SU-DHL-6 (cell line): ENCODE measurements around the gene ENTR1.

Experiments used
- H2AFZ ChIP-seq: fragments of 200-600 bp; sonication (generic); 2 replicates; pipeline ENCODE4 v1.6.1; 2014; ENCODE audit warnings: low read depth, mild to moderate bottlenecking, moderate library complexity, mixed read lengths, antibody characterized with exemption, low read length; ENCODE audit not compliant: severe bottlenecking
- H3F3A ChIP-seq: fragments of 200-600 bp; shearing (Covaris generic); 2 replicates; pipeline ENCODE4 v1.6.0; 2016; ENCODE audit warnings: antibody characterized with exemption, mild to moderate bottlenecking; ENCODE audit not compliant: insufficient read depth
- H3K27ac ChIP-seq: fragments of 200-600 bp; sonication (generic); 2 replicates; pipeline ENCODE4 v1.5.1; 2016; ENCODE audit warnings: low read depth, mild to moderate bottlenecking, low read length, moderate library complexity, mixed read lengths
- H3K27me3 ChIP-seq: fragments of 200-600 bp; sonication (generic), shearing (Covaris generic); 2 replicates; pipeline ENCODE4 v1.6.0; 2014; ENCODE audit warnings: mild to moderate bottlenecking, low read length
- H3K36me3 ChIP-seq: fragments of 200-600 bp; sonication (generic); 2 replicates; pipeline ENCODE4 v1.6.1; 2014; ENCODE audit warnings: mild to moderate bottlenecking, low read length, mixed read lengths
- H3K4me2 ChIP-seq: fragments of 300-600, 200-600 bp; shearing (Covaris generic), sonication (generic); 2 replicates; pipeline ENCODE4 v1.6.0; 2014; ENCODE audit warnings: low read length, low read depth, mild to moderate bottlenecking; ENCODE audit not compliant: poor library complexity, severe bottlenecking
- H3K4me3 ChIP-seq: fragments of 200-600 bp; sonication (generic); 2 replicates; pipeline ENCODE4 v1.5.1; 2014; ENCODE audit warnings: antibody characterized with exemption, low read length, mild to moderate bottlenecking, mixed read lengths; ENCODE audit not compliant: insufficient read depth, poor library complexity, severe bottlenecking
- H3K79me2 ChIP-seq: fragments of 200-600 bp; sonication (generic); 2 replicates; pipeline ENCODE4 v1.6.1; 2014; ENCODE audit warnings: mild to moderate bottlenecking, low read length, moderate library complexity; ENCODE audit not compliant: insufficient read depth
- H3K9ac ChIP-seq: fragments of 200-600 bp; sonication (generic); 2 replicates; pipeline ENCODE4 v1.7.0; 2014; ENCODE audit warnings: mild to moderate bottlenecking, low read length
- H3K9me2 ChIP-seq: fragments of 200-600 bp; sonication (generic); replicated peaks from 2 replicates; pipeline ENCODE4 v1.6.1; 2014; ENCODE audit warnings: low read length; ENCODE audit not compliant: insufficient read depth
- H3K9me3 ChIP-seq: fragments of 200-600 bp; sonication (generic); 2 replicates; pipeline ENCODE4 v1.6.1; 2014; ENCODE audit warnings: low read length, mixed read lengths; ENCODE audit not compliant: insufficient read depth
- H4K20me1 ChIP-seq: fragments of 200-600 bp; sonication (generic); 2 replicates; pipeline ENCODE4 v1.6.1; 2014; ENCODE audit warnings: low read depth, mild to moderate bottlenecking, antibody characterized with exemption, low read length, moderate library complexity, mixed read lengths
- CTCF ChIP-seq: fragments of 200-600 bp; sonication (generic); IDR thresholded peaks from one replicate; pipeline ENCODE4 v1.5.1; 2017; ENCODE audit warnings: antibody characterized with exemption, mild to moderate bottlenecking, low read length, moderate library complexity; ENCODE audit not compliant: insufficient read depth, poor library complexity, severe bottlenecking
- EZH2phosphoT487 ChIP-seq: fragments of 200-600 bp; sonication (generic), shearing (Covaris generic); conservative IDR thresholded peaks from 2 replicates; pipeline ENCODE4 v1.6.1; 2018; ENCODE audit warnings: mild to moderate bottlenecking, antibody characterized with exemption, low read length, moderate library complexity, mixed read lengths

The ENTR1 gene

DNA sequence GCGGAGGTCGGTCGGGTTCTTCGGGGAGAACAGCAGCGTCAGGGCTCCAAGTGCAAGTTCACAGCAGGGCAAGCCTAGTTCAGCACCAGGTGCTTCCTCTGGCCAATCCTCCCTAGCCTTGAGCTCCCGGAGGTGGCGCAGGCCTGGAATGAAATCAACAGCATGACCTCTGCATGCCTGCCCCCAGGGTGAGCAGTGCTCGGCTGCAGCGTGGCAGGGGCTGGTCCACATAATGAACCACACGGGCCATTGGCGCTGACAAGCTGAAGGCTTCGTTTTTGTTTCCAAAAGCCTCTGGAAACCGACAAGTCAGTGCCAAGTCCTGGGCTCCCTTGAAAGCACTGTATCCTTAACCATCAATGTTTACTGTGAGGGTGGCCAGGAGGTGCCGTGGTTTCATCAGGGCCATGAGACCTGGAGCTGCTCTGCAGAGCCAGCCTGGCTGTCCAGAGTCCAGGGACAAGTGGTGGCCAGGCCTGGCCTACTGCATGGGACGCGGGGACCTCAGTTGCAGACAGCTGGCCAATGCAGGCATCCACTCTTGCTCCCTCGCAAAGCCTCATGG lies 31.3 kb upstream of the ENTR1 start:
- Histone ChIP-seq H3K27ac (no peak overlapping the region), H3F3A (peaks cover 10% of the 10 kb centered on the region), H3K4me3 (no peak overlapping the region), H2AFZ (no peak overlapping the region), H3K4me2 (no peak overlapping the region), H3K79me2 (peaks cover 18% of the 10 kb centered on the region), H4K20me1 (no peaks in the 10 kb centered on the region), H3K9me3 (no peaks in the 10 kb centered on the region), H3K36me3 (no peaks in the 10 kb centered on the region), H3K27me3 (no peaks in the 10 kb centered on the region), H3K9ac (no peak overlapping the region), H3K9me2 (no peaks in the 10 kb centered on the region)
- TF ChIP-seq CTCF (no peak), EZH2phosphoT487 (no peak)

DNA sequence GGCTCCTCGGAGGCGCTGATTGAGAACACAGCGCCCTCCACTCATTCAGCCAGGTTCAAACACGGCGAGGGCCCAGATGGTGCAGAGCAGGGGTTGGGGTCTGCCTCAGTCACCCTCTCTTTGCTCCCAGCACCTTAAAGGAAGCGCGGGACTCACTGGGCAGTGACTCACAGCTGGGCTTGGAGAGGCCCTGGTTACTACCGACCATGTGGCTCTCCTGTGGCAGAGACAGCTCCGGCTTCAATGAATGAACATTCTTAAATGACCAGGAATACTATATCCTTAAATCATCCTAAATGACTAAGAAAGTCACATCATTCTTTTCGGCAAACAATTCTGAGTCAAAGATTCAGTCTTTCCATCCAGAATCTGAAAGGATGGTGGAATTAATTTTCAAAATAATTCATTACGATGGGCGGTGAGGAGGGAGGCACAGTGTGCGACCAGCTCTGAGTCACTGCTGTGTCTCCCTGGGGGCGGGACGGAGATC lies 30.8 kb upstream of the ENTR1 start:
- Histone ChIP-seq H3K27ac (no peak overlapping the region), H2AFZ (no peak overlapping the region), H3K9ac (no peak overlapping the region), H3K27me3 (no peaks in the 10 kb centered on the region), H3F3A (peaks cover 10% of the 10 kb centered on the region), H3K9me2 (no peaks in the 10 kb centered on the region), H3K79me2 (peaks cover 22% of the 10 kb centered on the region), H3K9me3 (no peaks in the 10 kb centered on the region), H3K4me2 (no peak overlapping the region), H3K36me3 (no peaks in the 10 kb centered on the region), H3K4me3 (no peak overlapping the region), H4K20me1 (no peaks in the 10 kb centered on the region)
- TF ChIP-seq EZH2phosphoT487 (no peak), CTCF (no peak)

DNA sequence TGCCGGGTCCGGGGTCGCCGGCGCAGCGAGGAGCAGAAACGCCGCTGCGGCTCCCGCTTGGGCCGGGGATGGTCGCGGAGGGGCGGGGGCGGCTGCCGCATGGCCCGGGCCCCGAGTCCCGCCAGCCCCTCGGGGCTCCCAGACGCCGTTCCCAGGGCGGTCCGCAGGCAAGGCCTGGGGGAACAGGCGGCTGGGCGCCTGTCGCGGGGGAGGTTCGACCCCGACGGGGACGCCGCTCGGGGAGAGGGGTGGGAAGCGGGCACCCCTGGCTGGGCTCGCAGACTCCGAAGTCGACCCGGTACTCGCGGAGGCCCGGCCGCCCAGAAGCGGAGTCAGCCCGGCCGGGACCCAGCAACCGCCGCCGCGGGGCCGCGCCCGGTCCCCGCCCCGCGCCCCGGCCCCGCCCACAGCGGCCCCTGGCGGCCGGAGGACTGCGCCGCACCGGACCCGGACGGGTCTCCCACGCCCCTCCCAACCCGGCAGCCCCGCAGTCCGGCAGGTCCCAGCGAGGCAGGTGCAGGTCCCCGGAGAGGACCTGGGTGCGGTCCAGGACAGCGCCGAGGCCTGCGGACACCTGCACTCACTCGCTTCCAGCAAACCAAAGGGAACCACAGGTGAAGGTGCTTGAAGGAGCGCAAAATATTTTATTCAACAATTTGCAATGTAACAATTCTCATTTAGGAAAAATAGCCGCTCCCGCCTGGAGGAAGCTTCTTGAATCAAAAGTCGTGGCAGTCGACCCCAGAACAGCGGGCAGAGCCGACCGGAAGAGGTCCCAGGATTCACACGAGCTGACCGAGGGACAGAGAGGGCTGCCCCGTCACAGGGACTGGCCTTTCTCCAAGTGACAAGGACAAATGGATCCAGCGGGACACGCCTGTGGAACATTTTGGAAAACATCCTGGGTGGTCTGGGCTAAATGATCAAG lies 29.3 kb upstream of the ENTR1 start, which contains the start of gene INPP5E:
INPP5E (minus strand) TSS at position 365 of the 928 bp plus-strand sequence. CDS start 426 bp downstream, outside the sequence.
- peak within 1 kb of the TSS; percentile 93 for H3K9ac ChIP-seq
- peak within 1 kb of the TSS; percentile 74 for H2AFZ ChIP-seq
- H3K27ac ChIP-seq, result peak within 1 kb of the TSS; percentile 52
- no peaks in the 10 kb centered on the region for H4K20me1 ChIP-seq
- H3K9me3 ChIP-seq, result no peaks in the 10 kb centered on the region
- peaks cover 22% of the 10 kb centered on the region for H3K79me2 ChIP-seq
- H3K9me2 ChIP-seq, result no peaks in the 10 kb centered on the region
- H3K36me3 ChIP-seq, result no peaks in the 10 kb centered on the region
- H3K4me3 ChIP-seq, result peak within 1 kb of the TSS; percentile 88
- H3F3A ChIP-seq, result peaks cover 10% of the 10 kb centered on the region
- TF ChIP-seq EZH2phosphoT487 (no peak), CTCF (no peak)
- H3K27me3 ChIP-seq, result no peaks in the 10 kb centered on the region
- H3K4me2 ChIP-seq, result peak within 1 kb of the TSS; percentile 73
